ENCODE measurements around the gene MYO1E. TPM values are rescaled to one million over a fixed set of nuclear protein-coding genes. Genes with fewer than 3 reads are reported as not detected.

Gene MYO1E
- total and polyA plus RNA-seq, 2 of the 8 experiments (the other 6 are each of a cell fraction or from before 2014, with no cell fraction given): 19.6 to 142 TPM

- Histone ChIP-seq H3K18ac (ENCODE audit: extremely low read depth, low read length) (no peak overlapping the region), H3K9ac (replicated peaks in 1 of 4; ENCODE audit: extremely low read depth in 1 of 4, low read depth in 3 of 4, low read length in 3 of 4) (no peak overlapping the region), H3K27me3 (replicated peaks in 1 of 4; ENCODE audit: control insufficient read depth in 3 of 4, extremely low read depth in 1 of 4, insufficient read depth in 3 of 4, low read length in 3 of 4) (no peaks in the 10 kb centered on the region), H3K56ac (replicated peaks; ENCODE audit: insufficient read length, low read depth, low read length) (no peak overlapping the region), H2AK5ac (ENCODE audit: low read depth, low read length) (no peak overlapping the region), H3K4me2 (ENCODE audit: insufficient read depth in 1 of 2, low read depth in 2 of 2, low read length in 2 of 2) (no peak overlapping the region), H3K23ac (ENCODE audit: insufficient read length) (no peak overlapping the region), H2BK5ac (ENCODE audit: low read depth, low read length) (no peak overlapping the region), H3K79me1 (ENCODE audit: low read depth, low read length) (no peaks in the 10 kb centered on the region), H3K27ac (ENCODE audit: low read depth, low read length) (no peak overlapping the region), H2BK20ac (ENCODE audit: low read length) (no peak overlapping the region), H2BK120ac (replicated peaks; ENCODE audit: low read depth, low read length) (no peak overlapping the region), H3K9me3 (ENCODE audit: insufficient read depth in 2 of 2, low read depth in 1 of 2, low read length in 1 of 2) (no peaks in the 10 kb centered on the region), H3K4me3 (ENCODE audit: extremely low read depth in 1 of 4, insufficient read depth in 2 of 4, low read depth in 3 of 4, low read length in 4 of 4) (no peak overlapping the region), H2AFZ (ENCODE audit: low read length) (no peak overlapping the region), H3K23me2 (ENCODE audit: low read depth, low read length) (no peaks in the 10 kb centered on the region), H3K4me1 (replicated peaks in 1 of 4; ENCODE audit: control insufficient read depth in 3 of 4, insufficient read depth in 4 of 4, low read length in 3 of 4) (no peaks in the 10 kb centered on the region), H3K79me2 (ENCODE audit: control insufficient read depth in 1 of 2, insufficient read depth in 2 of 2, low read length in 2 of 2) (no peaks in the 10 kb centered on the region), H4K5ac (ENCODE audit: insufficient read length, low read depth, low read length) (no peak overlapping the region), H4K91ac (replicated peaks; ENCODE audit: insufficient read length, low read length) (no peak overlapping the region), H3K36me3 (ENCODE audit: control insufficient read depth in 2 of 4, insufficient read depth in 4 of 4, low read length in 3 of 4) (peaks cover 2 to 32% (median 8%) of the 10 kb centered on the region in 4 experiments; a peak in 5 of 8 replicates), H2BK12ac (ENCODE audit: low read depth, low read length) (no peak overlapping the region), H4K8ac (ENCODE audit: extremely low read depth, insufficient read depth, low read length) (no peak overlapping the region), H3K14ac (ENCODE audit: insufficient read length) (no peak overlapping the region), H3K4ac (replicated peaks; ENCODE audit: insufficient read length, low read depth, low read length) (no peak overlapping the region), H2BK15ac (ENCODE audit: low read length) (no peak overlapping the region), H4K20me1 (replicated peaks in 1 of 2; ENCODE audit: control insufficient read depth in 1 of 2, insufficient read depth in 2 of 2, low read length in 2 of 2) (peaks cover 0 to 1% of the 10 kb centered on the region in 2 experiments)
- ChIA-PET POLR2A (ENCODE audit: partially characterized antibody) (interaction anchor here (0.5 to 0.9 kb wide), 2 partner anchors 206 to 318 kb away, joined by 3 read pairs; no protein-coding TSS in a partner anchor), CTCF (ENCODE audit: partially characterized antibody) (interaction anchor here (0.6 to 2.3 kb wide), 23 partner anchors 9 to 355 kb away, joined by 3 to 23 read pairs (median 4); no protein-coding TSS in a partner anchor)
- DNase-seq (ENCODE audit: low read depth in 1 of 2, low spot score in 2 of 2) (peak; percentile 17 to 63), FAIRE-seq (peak; percentile 82)
- 70% methylated on average over 10 of the region's 10 CpGs; no CpG with 5 or more reads in 1 of the 2 experiments for WGBS, 2 experiments (ENCODE audit: extremely low coverage in 1 of 2, insufficient coverage in 1 of 2, insufficient read length in 1 of 2, insufficient replicate concordance in 2 of 2, low coverage in 1 of 2, low lambda C conversion rate in 2 of 2, missing lambda C conversion rate in 1 of 2)
- no peak for TF ChIP-seq CTBP2 (IDR thresholded peaks at IDR 0.05; ENCODE audit: borderline replicate concordance, insufficient read depth, insufficient read length, low read length)
- TF ChIP-seq BRCA1 (IDR thresholded peaks at IDR 0.05; ENCODE audit: low read depth, low read length): no peak
- 0 out of 4 replicates have a peak, but pooled peaks of 1 of the 2 experiments have one; percentile 46 for TF ChIP-seq SIN3A (conservative IDR thresholded peaks at IDR 0.05 in 1 of 2, IDR thresholded peaks at IDR 0.05 in 1 of 2; ENCODE audit: low read depth in 1 of 2, low read length in 2 of 2)
- TF ChIP-seq HDAC2 (IDR thresholded peaks at IDR 0.05; ENCODE audit: borderline replicate concordance in 1 of 2, low read depth in 2 of 2, low read length in 2 of 2): no peak
- peak; percentile 62 to 78 (median 65) for TF ChIP-seq CTCF (IDR thresholded peaks at IDR 0.05; ENCODE audit: control extremely low read depth in 1 of 3, insufficient read depth in 1 of 3, low read depth in 1 of 3, low read length in 3 of 3)
- TF ChIP-seq KDM1A (IDR thresholded peaks at IDR 0.05; ENCODE audit: borderline replicate concordance, low read length): no peak
- 0 out of 3 replicates have a peak, but pooled peaks of 1 of the 2 experiments have one; percentile 16 for TF ChIP-seq POLR2A (IDR thresholded peaks at IDR 0.05; ENCODE audit: control extremely low read depth in 1 of 2, low read depth in 2 of 2, low read length in 2 of 2)
Measured at GRCh38 chr15:59174835-59175831, 197.5 kb downstream of the MYO1E start.
